GM19099 (cell line): ENCODE measurements around the gene DYNLT2.

Experiments used
- POLR2A ChIP-seq: IDR thresholded peaks from 3 replicates; pipeline ENCODE4 v1.6.1; 2011; ENCODE audit warnings: low read depth; ENCODE audit not compliant: insufficient read length; ENCODE audit errors: extremely low read depth

Gene DYNLT2

GRCh38 chr6:169701954-169702839 is 49.2 kb downstream of the DYNLT2 start, which contains the start of the genes C6orf120 and WDR27:
TSS of gene C6orf120 (plus strand) at chr6:169702126. CDS start at chr6:169702460, 334 bp downstream.
TSS of gene WDR27 (minus strand) at chr6:169702029. CDS start at chr6:169689005, 13,024 bp downstream.
- peak; percentile 92 for TF ChIP-seq POLR2A

- TF ChIP-seq POLR2A: no peak
These were observed 49.9 kb downstream of the DYNLT2 start for GRCh38 chr6:169701311-169701953.

GRCh38 chr6:169700296-169700695 is 51.1 kb downstream of the DYNLT2 start:
- no peak for TF ChIP-seq POLR2A

- no peak for TF ChIP-seq POLR2A
These were observed 56.2 kb downstream of the DYNLT2 start for GRCh38 chr6:169695131-169695530.

- TF ChIP-seq POLR2A: no peak
These were observed 58.9 kb downstream of the DYNLT2 start for GRCh38 chr6:169692516-169692915.

- TF ChIP-seq POLR2A: no peak
These were observed 60.1 kb downstream of the DYNLT2 start for GRCh38 chr6:169691260-169691659.
